Smooth muscle cell (in vitro differentiated cells): Measurements from ENCODE around the gene PRR23B. TPM values are rescaled to one million over a fixed set of nuclear protein-coding genes. Genes with fewer than 3 reads are reported as not detected.

Source experiments
- DNase-seq: peaks from one replicate; lab custom pipeline; 2025; ENCODE audit not compliant: unreplicated experiment; lab: John Stamatoyannopoulos, UW
- H2AFZ ChIP-seq: fragments of 200-600 bp; sonication (generic); 2 replicates; pipeline ENCODE4 v1.6.0; 2016; ENCODE audit warnings: antibody characterized with exemption, low read depth, mild to moderate bottlenecking
- H3F3A ChIP-seq: fragments of 200-600 bp; sonication (generic); 2 replicates; pipeline ENCODE4 v1.6.0; 2017; ENCODE audit warnings: antibody characterized with exemption, low read depth
- H3K27ac ChIP-seq: fragments of 200-600 bp; sonication (generic); 2 replicates; pipeline ENCODE4 v1.5.1; 2016; ENCODE audit warnings: low read depth, mild to moderate bottlenecking
- H3K27me3 ChIP-seq: fragments of 200-600 bp; sonication (generic); 2 replicates; pipeline ENCODE4 v1.6.1; 2016; ENCODE audit warnings: low read depth, mild to moderate bottlenecking
- H3K36me3 ChIP-seq: fragments of 200-600 bp; sonication (generic); 2 replicates; pipeline ENCODE4 v1.5.1; 2016; ENCODE audit warnings: low read depth
- H3K4me1 ChIP-seq: fragments of 200-600 bp; sonication (generic); 2 replicates; pipeline ENCODE4 v1.5.1; 2016; ENCODE audit warnings: low read depth
- H3K4me2 ChIP-seq: fragments of 200-600 bp; sonication (generic); 2 replicates; pipeline ENCODE4 v1.6.0; 2016; ENCODE audit warnings: mild to moderate bottlenecking
- H3K4me3 ChIP-seq: fragments of 200-600 bp; sonication (generic); 2 replicates; pipeline ENCODE4 v1.5.1; 2016; ENCODE audit warnings: mild to moderate bottlenecking
- H3K79me2 ChIP-seq: fragments of 200-600 bp; sonication (generic); 2 replicates; pipeline ENCODE4 v1.6.0; 2016; ENCODE audit warnings: low read depth, mild to moderate bottlenecking
- H3K9ac ChIP-seq: fragments of 200-600 bp; sonication (generic); 2 replicates; pipeline ENCODE4 v1.6.0; 2016; ENCODE audit warnings: low read depth
- H3K9me3 ChIP-seq: fragments of 200-600 bp; sonication (generic); replicated peaks from 2 replicates; pipeline ENCODE4 v1.5.1; 2016; ENCODE audit warnings: low read depth
- H4K20me1 ChIP-seq: fragments of 200-600 bp; sonication (generic); 2 replicates; pipeline ENCODE4 v1.6.0; 2016; ENCODE audit warnings: low read depth
- WGBS: methylation state at CpG from one replicate; pipeline ENCODE4 v1.1.7; 2016; ENCODE audit warnings: low lambda C conversion rate; 5-methylcytosine and 5-hydroxymethylcytosine counted together
- polyA plus RNA-seq: library from polyadenylated mRNA; unstranded; fragments of >200 nt; fragmentation: Nextera tagmentation; extraction: Ambion mirVana; gene quantifications from 2 replicates; pipeline ENCODE4 v1.2.1, GENCODE V29; 2016
- total RNA-seq: library from RNA; depleted of rRNA; stranded (reverse); fragments of >200 nt; gene quantifications from 2 replicates; pipeline ENCODE4 v1.2.3, GENCODE V29; 2014
- TF ChIP-seq, protein P1 (sequence below): fragments of 200-600 bp; sonication (generic); IDR thresholded peaks from 2 replicates; pipeline ENCODE4 v1.5.1; 2017; ENCODE audit warnings: borderline replicate concordance, mild to moderate bottlenecking, antibody characterized with exemption; ENCODE audit not compliant: insufficient read depth, poor library complexity, severe bottlenecking

PRR23B gene
- total and polyA plus RNA-seq, 2 experiments from 2014 or later, result not detected

GRCh38 chr3:138976047-138976446, 44.7 kb downstream of the PRR23B start:
- DNase-seq, result no peak
- H2AFZ ChIP-seq, result no peak overlapping the region
- no peaks in the 10 kb centered on the region for H3K9me3 ChIP-seq
- TF ChIP-seq, protein P1, sequence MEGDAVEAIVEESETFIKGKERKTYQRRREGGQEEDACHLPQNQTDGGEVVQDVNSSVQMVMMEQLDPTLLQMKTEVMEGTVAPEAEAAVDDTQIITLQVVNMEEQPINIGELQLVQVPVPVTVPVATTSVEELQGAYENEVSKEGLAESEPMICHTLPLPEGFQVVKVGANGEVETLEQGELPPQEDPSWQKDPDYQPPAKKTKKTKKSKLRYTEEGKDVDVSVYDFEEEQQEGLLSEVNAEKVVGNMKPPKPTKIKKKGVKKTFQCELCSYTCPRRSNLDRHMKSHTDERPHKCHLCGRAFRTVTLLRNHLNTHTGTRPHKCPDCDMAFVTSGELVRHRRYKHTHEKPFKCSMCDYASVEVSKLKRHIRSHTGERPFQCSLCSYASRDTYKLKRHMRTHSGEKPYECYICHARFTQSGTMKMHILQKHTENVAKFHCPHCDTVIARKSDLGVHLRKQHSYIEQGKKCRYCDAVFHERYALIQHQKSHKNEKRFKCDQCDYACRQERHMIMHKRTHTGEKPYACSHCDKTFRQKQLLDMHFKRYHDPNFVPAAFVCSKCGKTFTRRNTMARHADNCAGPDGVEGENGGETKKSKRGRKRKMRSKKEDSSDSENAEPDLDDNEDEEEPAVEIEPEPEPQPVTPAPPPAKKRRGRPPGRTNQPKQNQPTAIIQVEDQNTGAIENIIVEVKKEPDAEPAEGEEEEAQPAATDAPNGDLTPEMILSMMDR, result no peak
- H3K79me2 ChIP-seq, result no peaks in the 10 kb centered on the region
- H3K4me2 ChIP-seq, result no peak overlapping the region
- no peaks in the 10 kb centered on the region for H3K36me3 ChIP-seq
- H4K20me1 ChIP-seq, result no peaks in the 10 kb centered on the region
- H3K4me1 ChIP-seq, result peaks cover 4% of the 10 kb centered on the region
- H3F3A ChIP-seq, result no peaks in the 10 kb centered on the region
- H3K4me3 ChIP-seq, result no peak overlapping the region
- H3K27me3 ChIP-seq, result peaks cover 9% of the 10 kb centered on the region
- H3K9ac ChIP-seq, result no peak overlapping the region
- H3K27ac ChIP-seq, result no peak overlapping the region

- Histone ChIP-seq H4K20me1 (no peaks in the 10 kb centered on the region), H3K4me1 (peaks cover 4% of the 10 kb centered on the region), H3K27ac (no peak overlapping the region), H3K36me3 (no peaks in the 10 kb centered on the region), H3K79me2 (no peaks in the 10 kb centered on the region), H3F3A (no peaks in the 10 kb centered on the region), H2AFZ (no peak overlapping the region), H3K4me2 (no peak overlapping the region), H3K4me3 (no peak overlapping the region), H3K27me3 (peaks cover 10% of the 10 kb centered on the region), H3K9me3 (no peaks in the 10 kb centered on the region), H3K9ac (no peak overlapping the region)
- TF ChIP-seq, protein P1, result no peak
- WGBS, result 87% methylated on average over 8 of the region's 8 CpGs
- DNase-seq, result no peak
Measured at GRCh38 chr3:138975351-138975750, 45.4 kb downstream of the PRR23B start.

DNA sequence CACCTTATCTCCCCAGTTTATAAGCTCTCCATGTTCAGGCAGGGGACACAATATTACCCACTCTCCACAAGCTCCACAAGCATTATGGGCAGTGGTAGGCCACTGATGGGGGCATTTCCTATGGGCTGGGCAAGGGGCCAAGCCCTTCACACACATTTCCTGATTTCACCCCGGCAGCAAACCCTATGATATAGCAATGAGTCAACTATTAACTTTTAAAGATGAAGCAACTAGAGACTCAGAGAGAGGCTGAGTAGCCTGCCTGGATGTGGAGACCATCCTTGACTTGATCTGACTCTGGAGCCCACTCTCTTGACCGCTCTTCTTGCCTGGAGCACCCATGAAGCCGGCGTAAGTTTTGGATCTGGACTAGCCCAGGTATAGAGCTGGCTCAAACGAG, 46.3 kb downstream of the PRR23B start:
- no peaks in the 10 kb centered on the region for H3K36me3 ChIP-seq
- no peak for DNase-seq
- TF ChIP-seq, protein P1, result no peak

DNA sequence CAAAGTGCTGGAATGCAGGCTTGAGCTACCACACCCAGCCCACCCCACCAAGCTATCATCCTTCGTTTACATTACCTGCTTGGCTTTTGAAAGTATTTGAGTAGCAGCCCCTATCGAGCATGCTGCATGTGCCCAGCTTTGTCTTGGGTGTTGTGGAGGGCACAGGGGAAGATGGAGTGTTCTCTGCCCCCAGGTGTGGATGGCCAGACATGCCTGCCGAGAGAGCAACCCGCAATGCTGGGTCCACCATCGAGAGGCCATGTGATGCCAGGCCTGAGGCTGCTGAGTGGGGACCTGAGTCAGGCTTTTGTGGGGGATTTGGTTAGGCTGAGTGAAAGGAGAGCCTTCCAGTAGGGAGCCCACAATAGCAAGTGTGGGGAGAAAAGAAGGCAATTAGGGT, 47.8 kb downstream of the PRR23B start:
- Histone ChIP-seq H2AFZ (no peak overlapping the region), H3K4me3 (no peak overlapping the region), H3K27me3 (peaks cover 15% of the 10 kb centered on the region), H3K9me3 (no peaks in the 10 kb centered on the region), H3K4me2 (no peak overlapping the region), H3K79me2 (no peaks in the 10 kb centered on the region), H3K9ac (no peak overlapping the region), H3K4me1 (peaks cover 4% of the 10 kb centered on the region), H3F3A (no peaks in the 10 kb centered on the region), H3K36me3 (no peaks in the 10 kb centered on the region), H3K27ac (no peak overlapping the region), H4K20me1 (no peaks in the 10 kb centered on the region)
- DNase-seq, result no peak
- 86% methylated on average over 5 of the region's 5 CpGs for WGBS
- TF ChIP-seq, protein P1, result no peak

More for the DNA sequence above, 46.3 kb downstream of the PRR23B start:
- Histone ChIP-seq H3K9me3 (no peaks in the 10 kb centered on the region), H3K27ac (no peak overlapping the region), H3K4me1 (peaks cover 4% of the 10 kb centered on the region), H3K27me3 (peaks cover 10% of the 10 kb centered on the region), H4K20me1 (no peaks in the 10 kb centered on the region), H2AFZ (no peak overlapping the region), H3K9ac (no peak overlapping the region), H3K4me3 (no peak overlapping the region), H3F3A (no peaks in the 10 kb centered on the region), H3K4me2 (no peak overlapping the region), H3K79me2 (no peaks in the 10 kb centered on the region)
- WGBS, result 86% methylated on average over 5 of the region's 5 CpGs
